Fibroblast of mammary gland (primary cell): ENCODE data around the gene RAMAC.

Source experiments
- DNase-seq: peaks from one replicate; pipeline ENCODE4 v3.0.0-alpha.2; 2010; ENCODE audit warnings: low read depth
- H3K4me3 ChIP-seq: 2 replicates; pipeline ENCODE4 v1.5.1; 2011; ENCODE audit warnings: low read depth, mild to moderate bottlenecking, low read length, moderate library complexity; ENCODE audit not compliant: control insufficient read depth
- CTCF ChIP-seq: conservative IDR thresholded peaks from 2 replicates; pipeline ENCODE4 v1.5.1; 2011; ENCODE audit warnings: low read depth, low read length, inconsistent platforms; ENCODE audit not compliant: control insufficient read depth, insufficient read depth

The RAMAC gene

GRCh38 chr15:82952158-82953081, 33.6 kb upstream of the RAMAC start, which contains the start of gene HOMER2:
HOMER2 (minus strand) TSS chr15:82952720; CDS start chr15:82952535, 185 bp downstream.
- no peak for TF ChIP-seq CTCF
- peak within 1 kb of the TSS; percentile 12 for H3K4me3 ChIP-seq
- DNase-seq: peak; percentile 5

- H3K4me3 ChIP-seq: no peak overlapping the region
- no peak for TF ChIP-seq CTCF
- no peak for DNase-seq
Measured at GRCh38 chr15:82958638-82959037, 27.4 kb upstream of the RAMAC start.

GRCh38 chr15:82959423-82959822, 26.6 kb upstream of the RAMAC start:
- H3K4me3 ChIP-seq: no peak overlapping the region
- no peak for TF ChIP-seq CTCF
- DNase-seq: no peak

GRCh38 chr15:82960766-82961165, 25.2 kb upstream of the RAMAC start:
- TF ChIP-seq CTCF: no peak
- no peak overlapping the region for H3K4me3 ChIP-seq
- DNase-seq: no peak

DNA sequence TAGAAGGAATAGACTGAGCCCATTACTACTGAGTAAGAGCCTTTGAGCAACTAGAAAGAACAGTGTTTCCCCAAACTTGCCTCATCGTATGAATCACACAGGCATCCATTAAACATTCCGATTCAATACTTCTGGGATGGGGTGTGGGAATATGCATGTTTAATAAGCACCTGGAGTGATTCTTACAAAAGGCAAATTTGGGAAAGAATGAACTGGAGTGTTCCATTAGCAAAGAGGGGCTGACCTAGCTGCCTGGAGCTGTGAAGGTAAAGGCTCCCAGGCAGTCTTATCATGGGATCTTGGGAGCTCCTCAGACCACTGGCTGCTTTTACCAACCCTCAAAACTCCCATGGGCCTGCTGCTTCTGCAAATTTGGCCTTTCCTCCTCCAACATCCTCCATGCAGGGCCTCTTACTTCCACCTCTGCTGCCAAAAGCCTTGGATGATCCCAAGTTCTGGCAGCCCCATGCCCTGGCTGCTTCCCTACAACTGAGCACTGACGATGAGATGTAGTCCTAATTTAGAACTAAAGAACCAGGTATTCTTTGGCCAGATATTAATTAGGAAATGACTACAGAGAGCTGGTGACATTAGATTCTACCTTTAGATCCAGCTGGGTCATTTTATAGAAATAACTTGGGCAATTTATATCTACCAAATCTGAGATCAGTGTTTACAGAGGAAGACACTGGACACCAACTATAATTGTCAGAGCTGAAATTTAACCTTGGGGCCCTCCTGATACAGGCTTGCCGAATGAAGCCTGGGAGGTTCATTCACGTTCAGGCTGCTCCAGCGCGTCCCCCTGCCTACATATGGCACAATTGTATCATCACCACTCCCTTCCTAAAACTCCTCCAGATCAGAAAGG, 22.3 kb upstream of the RAMAC start:
- DNase-seq: peak; percentile 35
- H3K4me3 ChIP-seq: no peak overlapping the region
- no peak for TF ChIP-seq CTCF

DNA sequence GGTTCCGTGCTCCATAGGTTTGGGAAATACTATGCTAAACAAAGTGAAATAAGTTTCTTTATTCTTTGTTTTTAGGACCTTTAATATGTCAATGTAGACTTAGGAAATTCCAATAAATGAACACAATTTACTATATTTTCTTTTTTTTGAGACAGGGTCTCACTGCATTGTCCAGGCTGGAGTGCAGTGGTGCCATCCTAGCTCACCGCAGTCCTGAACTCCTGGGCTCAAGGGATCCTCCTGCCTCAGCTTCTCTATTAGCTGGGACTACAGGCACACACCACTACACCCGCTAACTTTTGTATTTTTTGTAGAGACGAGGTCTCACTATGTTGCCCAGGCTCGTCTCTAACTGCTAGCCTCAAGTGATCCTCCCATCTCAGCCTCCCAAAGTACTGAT, 21.1 kb upstream of the RAMAC start:
- TF ChIP-seq CTCF: no peak
- no peak for DNase-seq
- H3K4me3 ChIP-seq: no peak overlapping the region
